Right atrium auricular region (tissue), 2 donors: ENCODE data around the gene PLIN5. TPM values are rescaled to one million over a fixed set of nuclear protein-coding genes. Genes with fewer than 3 reads are reported as not detected.
"Not testable (repeated sequence)": the region's sequence is repeated elsewhere in the genome, so short reads cannot be mapped to it uniquely, and the experiment has no call there.

Experiments used
- DNase-seq: peaks from one replicate; pipeline ENCODE4 v3.0.0-alpha.2; 2019; ENCODE audit warnings: low spot score
- H3K27ac ChIP-seq, 2 donors: fragments of 200-600 bp; sonication (generic); 1 replicate in 1 of 2; 2 replicates in 1 of 2; pipeline ENCODE4 v1.5.1; 2016 to 2019
- H3K27me3 ChIP-seq, 2 donors: fragments of 200-600 bp; sonication (generic); one replicate each; pipeline versions ENCODE4 v1.5.1 to v1.6.0; 2017 to 2019
- H3K36me3 ChIP-seq: fragments of 200-600 bp; sonication (generic); one replicate; pipeline ENCODE4 v1.5.1; 2016
- H3K4me1 ChIP-seq, 2 donors: fragments of 200-600 bp; sonication (generic); one replicate each; pipeline versions ENCODE4 v1.5.1 to v1.6.0; 2017 to 2019
- H3K4me3 ChIP-seq, 2 donors: fragments of 200-600 bp; sonication (generic); 1 replicate in 1 of 2; 2 replicates in 1 of 2; pipeline ENCODE4 v1.5.1; 2017 to 2019; ENCODE audit warnings: mild to moderate bottlenecking in 1 of 2, moderate library complexity in 1 of 2
- H3K9me3 ChIP-seq, 2 donors: fragments of 200-600 bp; sonication (generic); one replicate each; pipeline ENCODE4 v1.5.1; 2019
- total RNA-seq, 2 donors: library from RNA; depleted of rRNA; stranded (reverse); fragments of >200 nt; gene quantifications; one replicate each; pipeline ENCODE4 v1.1.0, GENCODE V29; 2016
- TF ChIP-seq, protein P1 (sequence below), 2 donors: fragments of 200-600 bp; sonication (generic); IDR thresholded peaks; one replicate each; pipeline ENCODE4 v1.5.1; 2019; ENCODE audit warnings: antibody characterized with exemption in 2 of 2

Gene PLIN5
- total RNA-seq, 2 donors from 2014 or later, result 21.4 to 43.6 TPM

DNA sequence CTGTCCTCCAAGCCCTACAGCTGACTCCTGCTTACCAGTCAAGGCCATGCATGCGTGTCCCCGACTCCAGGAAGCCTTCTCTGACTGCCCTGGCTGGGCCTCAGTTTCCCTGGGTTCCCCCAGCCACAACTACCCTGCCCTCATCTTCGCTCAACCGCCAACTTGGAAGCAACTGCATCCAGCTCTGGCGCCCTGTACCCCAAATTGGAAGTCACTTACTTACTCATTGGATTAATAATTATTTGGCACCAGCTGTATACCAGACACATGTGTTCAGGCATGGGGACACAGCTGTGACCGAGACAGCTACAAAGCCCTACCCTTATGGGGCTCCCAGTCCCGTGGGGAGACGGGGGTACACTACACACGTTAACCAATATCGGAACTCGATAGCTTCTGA, 35.4 kb upstream of the PLIN5 start:
- H3K4me3 ChIP-seq, result no peak overlapping the region
- no peaks in the 10 kb centered on the region for H3K36me3 ChIP-seq
- no peak for DNase-seq
- H3K9me3 ChIP-seq, result no peaks in the 10 kb centered on the region
- H3K27me3 ChIP-seq, result no peaks in the 10 kb centered on the region
- H3K4me1 ChIP-seq, result peaks cover 0 to 21% of the 10 kb centered on the region in 2 donors
- TF ChIP-seq, protein P1, sequence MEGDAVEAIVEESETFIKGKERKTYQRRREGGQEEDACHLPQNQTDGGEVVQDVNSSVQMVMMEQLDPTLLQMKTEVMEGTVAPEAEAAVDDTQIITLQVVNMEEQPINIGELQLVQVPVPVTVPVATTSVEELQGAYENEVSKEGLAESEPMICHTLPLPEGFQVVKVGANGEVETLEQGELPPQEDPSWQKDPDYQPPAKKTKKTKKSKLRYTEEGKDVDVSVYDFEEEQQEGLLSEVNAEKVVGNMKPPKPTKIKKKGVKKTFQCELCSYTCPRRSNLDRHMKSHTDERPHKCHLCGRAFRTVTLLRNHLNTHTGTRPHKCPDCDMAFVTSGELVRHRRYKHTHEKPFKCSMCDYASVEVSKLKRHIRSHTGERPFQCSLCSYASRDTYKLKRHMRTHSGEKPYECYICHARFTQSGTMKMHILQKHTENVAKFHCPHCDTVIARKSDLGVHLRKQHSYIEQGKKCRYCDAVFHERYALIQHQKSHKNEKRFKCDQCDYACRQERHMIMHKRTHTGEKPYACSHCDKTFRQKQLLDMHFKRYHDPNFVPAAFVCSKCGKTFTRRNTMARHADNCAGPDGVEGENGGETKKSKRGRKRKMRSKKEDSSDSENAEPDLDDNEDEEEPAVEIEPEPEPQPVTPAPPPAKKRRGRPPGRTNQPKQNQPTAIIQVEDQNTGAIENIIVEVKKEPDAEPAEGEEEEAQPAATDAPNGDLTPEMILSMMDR (IDR thresholded peaks at IDR 0.05), result no peak
- no peak overlapping the region for H3K27ac ChIP-seq

DNA sequence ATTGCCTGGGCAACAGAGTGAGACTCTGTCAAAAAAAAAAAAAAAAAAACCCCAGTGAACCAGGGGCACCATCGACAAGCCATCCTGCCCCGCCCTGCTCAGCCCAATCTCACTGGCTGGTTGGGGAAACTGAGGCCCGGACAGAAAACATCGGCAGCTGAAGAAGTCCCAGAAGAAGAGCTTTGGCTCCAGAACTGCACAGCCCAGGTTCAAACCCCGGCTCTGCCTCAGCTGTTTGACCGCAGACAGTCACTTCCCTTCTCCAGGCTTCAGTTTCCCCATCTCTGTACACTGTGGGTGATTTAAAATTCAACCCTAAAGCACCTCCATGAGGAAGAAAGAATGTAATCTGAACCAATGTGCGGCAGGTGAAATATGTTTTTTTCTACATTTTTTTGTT, 33.9 kb upstream of the PLIN5 start:
- Histone ChIP-seq H3K9me3 (no peaks in the 10 kb centered on the region), H3K4me3 (no peak overlapping the region), H3K27ac (no peak overlapping the region), H3K27me3 (no peaks in the 10 kb centered on the region), H3K36me3 (no peaks in the 10 kb centered on the region), H3K4me1 (peaks cover 0 to 7% of the 10 kb centered on the region in 2 donors)
- TF ChIP-seq, protein P1 (IDR thresholded peaks at IDR 0.05), result no peak
- DNase-seq, result no peak

DNA sequence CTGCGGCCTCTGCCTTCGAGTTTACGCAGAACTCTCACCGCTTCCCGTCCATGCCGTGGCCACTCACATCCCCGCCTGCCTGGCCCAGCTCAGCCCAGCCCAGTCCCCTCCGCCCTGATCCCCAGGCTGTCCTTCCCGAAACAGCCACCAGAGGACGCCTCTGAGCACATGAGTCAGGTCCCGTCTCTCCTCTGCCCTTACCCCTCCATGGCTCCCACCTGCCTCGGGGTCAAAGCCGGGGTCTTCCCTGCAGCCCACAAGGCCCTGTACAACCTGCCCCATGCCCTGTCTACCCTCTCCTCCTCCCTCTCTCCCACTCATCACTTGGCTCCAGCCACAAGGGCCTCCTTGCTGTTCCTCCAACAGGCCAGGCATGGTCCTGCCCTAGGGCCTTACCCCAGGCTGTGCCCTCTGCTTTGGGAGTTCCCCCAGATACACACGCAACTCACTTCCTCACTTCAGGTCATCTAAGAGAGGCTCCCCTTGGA, 32.6 kb upstream of the PLIN5 start:
- peak; percentile 63 for DNase-seq
- Histone ChIP-seq H3K4me1 (peaks cover 0 to 7% of the 10 kb centered on the region in 2 donors), H3K27ac (peak overlapping the region in 1 of 2 donors; percentile 31), H3K27me3 (no peaks in the 10 kb centered on the region), H3K36me3 (no peaks in the 10 kb centered on the region), H3K9me3 (no peaks in the 10 kb centered on the region), H3K4me3 (no peak overlapping the region)
- TF ChIP-seq, protein P1 (IDR thresholded peaks at IDR 0.05), result peak; percentile 69 to 76

DNA sequence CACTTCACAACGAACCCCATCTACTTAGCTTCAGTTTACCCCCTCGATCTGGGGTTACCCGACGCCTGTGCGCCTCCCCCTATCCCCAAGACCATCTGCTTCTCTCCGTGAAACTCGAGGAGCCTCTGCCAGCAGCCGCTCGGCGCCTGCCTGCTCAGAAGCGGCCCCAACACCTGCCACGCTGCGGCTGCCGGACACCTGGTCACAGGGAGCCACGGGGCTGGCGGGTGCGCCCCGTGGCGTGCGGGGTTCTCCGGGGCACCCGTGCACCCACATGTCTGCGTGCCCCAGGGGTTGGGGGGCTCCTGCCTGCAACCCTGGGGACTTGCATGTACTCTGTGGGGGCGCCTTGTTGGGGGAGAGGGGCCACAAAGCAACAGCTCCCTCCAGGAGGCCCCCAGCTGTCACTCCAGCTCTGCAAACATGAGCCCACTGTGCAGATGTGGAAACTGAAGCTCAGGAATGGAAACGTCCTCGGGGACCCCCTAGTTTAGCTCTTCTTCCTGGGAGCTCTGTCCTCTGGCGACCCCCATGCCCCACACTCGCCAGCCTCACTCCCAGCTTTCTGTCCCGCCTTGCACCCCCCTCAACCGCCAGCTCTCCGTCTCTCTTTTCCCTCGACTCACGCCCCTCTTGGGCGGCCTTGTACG, 31.5 kb upstream of the PLIN5 start:
- Histone ChIP-seq H3K27ac (no peak overlapping the region), H3K27me3 (no peaks in the 10 kb centered on the region), H3K4me1 (peaks cover 0 to 7% of the 10 kb centered on the region in 2 donors), H3K4me3 (no peak overlapping the region), H3K9me3 (no peaks in the 10 kb centered on the region), H3K36me3 (no peaks in the 10 kb centered on the region)
- TF ChIP-seq, protein P1 (IDR thresholded peaks at IDR 0.05), result no peak
- DNase-seq, result no peak

DNA sequence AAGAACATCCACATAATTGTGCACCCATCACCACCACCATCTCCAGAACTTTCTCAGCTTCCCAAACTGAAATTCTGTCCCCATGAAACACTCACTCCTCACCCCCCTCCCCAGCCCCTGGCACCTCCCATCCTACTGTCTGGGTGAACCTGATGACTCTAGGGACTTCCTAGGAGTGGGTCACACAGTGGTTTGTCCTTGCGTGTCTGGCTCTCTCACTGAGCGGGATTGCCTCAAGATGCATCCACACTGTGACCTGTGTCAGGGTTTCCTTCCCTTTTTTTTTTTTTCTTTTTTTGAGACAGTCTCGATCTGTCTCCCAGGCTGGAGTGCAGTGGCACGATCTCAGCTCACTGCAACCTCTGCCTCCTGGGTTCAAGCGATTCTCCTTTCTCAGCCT, 28.5 kb upstream of the PLIN5 start:
- H3K4me3 ChIP-seq, DNase-seq, H3K9me3 ChIP-seq, H3K36me3 ChIP-seq, H3K4me1 ChIP-seq, H3K27ac ChIP-seq, H3K27me3 ChIP-seq: not testable (repeated sequence)

DNA sequence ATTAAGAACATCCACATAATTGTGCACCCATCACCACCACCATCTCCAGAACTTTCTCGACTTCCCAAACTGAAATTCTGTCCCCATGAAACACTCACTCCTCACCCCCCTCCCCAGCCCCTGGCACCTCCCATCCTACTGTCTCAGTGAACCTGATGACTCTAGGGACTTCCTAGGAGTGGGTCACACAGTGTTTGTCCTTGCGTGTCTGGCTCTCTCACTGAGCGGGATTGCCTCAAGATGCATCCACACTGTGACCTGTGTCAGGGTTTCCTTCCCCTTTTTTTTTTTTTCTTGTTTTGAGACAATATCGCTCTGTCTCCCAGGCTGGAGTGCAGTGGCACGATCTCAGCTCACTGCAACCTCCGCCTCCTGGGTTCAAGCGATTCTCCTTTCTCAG, 27.1 kb upstream of the PLIN5 start:
- H3K4me3 ChIP-seq, H3K27me3 ChIP-seq, DNase-seq, H3K36me3 ChIP-seq, H3K27ac ChIP-seq, H3K9me3 ChIP-seq: not testable (repeated sequence)
- peaks cover 0 to 15% of the 10 kb centered on the region in 2 donors for H3K4me1 ChIP-seq

DNA sequence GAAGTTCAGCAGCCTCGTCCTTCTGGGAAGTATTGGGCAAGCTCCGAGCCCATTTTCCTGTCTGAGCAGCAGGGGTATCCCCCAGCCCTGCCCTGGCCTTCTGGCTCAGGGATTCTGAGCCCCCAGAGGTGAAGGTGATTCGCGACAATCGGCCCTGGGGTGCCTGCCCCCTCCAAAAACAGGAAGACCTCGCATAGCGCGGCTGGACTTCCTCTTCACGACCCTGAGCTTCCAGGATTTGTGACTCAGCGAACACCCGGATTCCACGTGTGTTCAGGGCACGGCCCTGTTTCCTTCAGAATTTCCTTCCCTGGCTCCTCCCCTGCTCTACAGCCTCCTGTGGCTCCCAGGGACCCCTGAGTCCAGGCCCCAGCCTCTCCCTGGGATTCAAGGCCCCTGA, 24.5 kb upstream of the PLIN5 start, which contains the start of gene SEMA6B:
Gene SEMA6B (minus strand): TSS at position 116 of the 400 bp plus-strand sequence. CDS start 1,227 bp downstream, outside the sequence.
- peak; percentile 68 for DNase-seq
- no peaks in the 10 kb centered on the region for H3K36me3 ChIP-seq
- H3K4me3 ChIP-seq, result peak within 1 kb of the TSS; percentile 37 to 49
- H3K9me3 ChIP-seq, result no peaks in the 10 kb centered on the region
- H3K27me3 ChIP-seq, result no peaks in the 10 kb centered on the region
- H3K4me1 ChIP-seq, result peaks cover 0 to 15% of the 10 kb centered on the region in 2 donors
- TF ChIP-seq, protein P1 (IDR thresholded peaks at IDR 0.05), result no peak
- peak within 1 kb of the TSS; percentile 52 to 75 for H3K27ac ChIP-seq
